Measurements from ENCODE around the gene PHLDA1. TPM values are rescaled to one million over a fixed set of nuclear protein-coding genes. Genes with fewer than 3 reads are reported as not detected.

The PHLDA1 gene
- total and polyA plus RNA-seq, 2 of the 13 experiments (the other 11 are each of a cell fraction or from before 2014, with no cell fraction given): 33.8 to 41.0 TPM

GRCh38 chr12:76065917-76066316, 34.3 kb upstream of the PHLDA1 start:
- TF ChIP-seq MLXIP (CRISPR knock-in tag; IDR thresholded peaks at IDR 0.05; ENCODE audit: borderline replicate concordance): no peak
- TF ChIP-seq DMTF1 (CRISPR knock-in tag; IDR thresholded peaks at IDR 0.05): no peak
- no peak for TF ChIP-seq ZBTB8A (CRISPR knock-in tag; IDR thresholded peaks at IDR 0.05; ENCODE audit: borderline replicate concordance, low read depth)
- no peak for TF ChIP-seq ZNF224 (CRISPR knock-in tag; IDR thresholded peaks at IDR 0.05)
- TF ChIP-seq FUBP1 (CRISPR knock-in tag; IDR thresholded peaks at IDR 0.05; ENCODE audit: borderline replicate concordance): no peak
- TF ChIP-seq NFE2 (CRISPR knock-in tag; IDR thresholded peaks at IDR 0.05): no peak
- TF ChIP-seq ZNF883 (CRISPR knock-in tag; IDR thresholded peaks at IDR 0.05; ENCODE audit: not compliant biosample characterization): no peak
- no peak for TF ChIP-seq ZSCAN30 (CRISPR knock-in tag; IDR thresholded peaks at IDR 0.05)
- TF ChIP-seq CREM (IDR thresholded peaks at IDR 0.05): no peak
- no peak for TF ChIP-seq CREM (CRISPR knock-in tag; IDR thresholded peaks at IDR 0.05)
- no peak for TF ChIP-seq ZNF451 (CRISPR knock-in tag; IDR thresholded peaks at IDR 0.05)
- no peak for TF ChIP-seq CENPX (CRISPR knock-in tag; IDR thresholded peaks at IDR 0.05)
- no peak for TF ChIP-seq BRCA1 (CRISPR knock-in tag; IDR thresholded peaks at IDR 0.05)
- no peak for TF ChIP-seq ZNF563 (CRISPR knock-in tag; IDR thresholded peaks at IDR 0.05)
- TF ChIP-seq ZNF670 (CRISPR knock-in tag; IDR thresholded peaks at IDR 0.05; ENCODE audit: borderline replicate concordance): no peak
- no peak for TF ChIP-seq ZFAT (CRISPR knock-in tag; conservative IDR thresholded peaks at IDR 0.05)
- TF ChIP-seq MYC (CRISPR knock-in tag; IDR thresholded peaks at IDR 0.05; ENCODE audit: borderline replicate concordance): no peak
- TF ChIP-seq ZFP37 (CRISPR knock-in tag; IDR thresholded peaks at IDR 0.05; ENCODE audit: borderline replicate concordance): no peak
- TF ChIP-seq ZBTB42 (CRISPR knock-in tag; IDR thresholded peaks at IDR 0.05): no peak
- in situ Hi-C loops (cut with HindIII; ENCODE audit: extremely low pct_ligation_motif_present, low pct_unique_long_range_greater_than_20kb): no loop called here
- Histone ChIP-seq H3K36me3 (replicated peaks in 1 of 2; ENCODE audit: control insufficient read depth in 1 of 2, insufficient read depth in 2 of 2, low read length in 2 of 2) (peaks cover 11 to 68% of the 10 kb centered on the region in 2 experiments), H2AFZ (ENCODE audit: low read length) (no peak overlapping the region), H3K4me2 (ENCODE audit: low read depth, low read length) (no peak overlapping the region), H4K20me1 (ENCODE audit: insufficient read depth, low read length) (no peaks in the 10 kb centered on the region; the same call in 1 of the 2 replicates), H3K9ac (ENCODE audit: insufficient read depth, low read depth, low read length) (no peak overlapping the region), H3K4me1 (ENCODE audit: insufficient read depth, low read length) (no peaks in the 10 kb centered on the region), H3K9me3 (ENCODE audit: low read length) (peaks cover 11% of the 10 kb centered on the region; the same call in 1 of the 2 replicates), H3K79me2 (ENCODE audit: insufficient read depth, low read length) (peaks cover 95% of the 10 kb centered on the region), H3K4me3 (replicated peaks in 1 of 3; ENCODE audit: insufficient read depth in 1 of 3, low read depth in 2 of 3, low read length in 3 of 3) (no peak overlapping the region), H3K27ac (ENCODE audit: extremely low read length, insufficient read depth, low read length) (no peak overlapping the region), H3K27me3 (ENCODE audit: control insufficient read depth in 1 of 2, insufficient read depth in 2 of 2, low read length in 2 of 2) (no peaks in the 10 kb centered on the region)
- FAIRE-seq (no peak), DNase-seq (ENCODE audit: low spot score) (no peak), ATAC-seq (no peak)
- POLR2A ChIA-PET: no interaction called here
- intact Hi-C loops (cut with micrococcal nuclease; ENCODE audit: unreplicated experiment): no loop called here
- CTCF ChIA-PET (ENCODE audit: low intra/inter-chr PET ratio, low total read pairs): no interaction called here
- no TSS peak for BruUV-seq (replicated peaks)
- 97% methylated on average over 3 of the region's 3 CpGs for WGBS (ENCODE audit: low lambda C conversion rate)
